Karpas-422 (cell line): ENCODE results near the gene ZNF99. TPM values are rescaled to one million over a fixed set of nuclear protein-coding genes. Genes with fewer than 3 reads are reported as not detected.
"Not testable (repeated sequence)": the region's sequence is repeated elsewhere in the genome, so short reads cannot be mapped to it uniquely, and the experiment has no call there.

ENCODE experiments used
- DNase-seq: peaks from one replicate; pipeline ENCODE4 v3.0.0-alpha.2; 2015
- H2AFZ ChIP-seq: fragments of 200-600 bp; sonication (generic); 2 replicates; pipeline ENCODE4 v1.6.1; 2014; ENCODE audit warnings: antibody characterized with exemption, low read length, mixed read lengths
- H3K27ac ChIP-seq: fragments of 200-600 bp; sonication (generic); 2 replicates; pipeline ENCODE4 v1.5.1; 2014; ENCODE audit warnings: mild to moderate bottlenecking, low read length, moderate library complexity
- H3K27me3 ChIP-seq: fragments of 200-600 bp; sonication (generic); 2 replicates; pipeline ENCODE4 v1.6.1; 2014; ENCODE audit warnings: low read length, mixed read lengths
- H3K36me3 ChIP-seq: fragments of 200-600 bp; sonication (generic); 2 replicates; pipeline ENCODE4 v1.6.1; 2014; ENCODE audit warnings: low read length, mixed read lengths; ENCODE audit not compliant: insufficient read depth
- H3K4me1 ChIP-seq: fragments of 200-600 bp; sonication (generic); 2 replicates; pipeline ENCODE4 v1.6.1; 2014; ENCODE audit warnings: mild to moderate bottlenecking, low read length, mixed read lengths
- H3K4me2 ChIP-seq: fragments of 200-600 bp; sonication (generic); 2 replicates; pipeline ENCODE4 v1.6.1; 2014; ENCODE audit warnings: low read length, low read depth, mild to moderate bottlenecking; ENCODE audit not compliant: poor library complexity, severe bottlenecking
- H3K4me3 ChIP-seq: fragments of 200-600 bp; sonication (generic); 2 replicates; pipeline ENCODE4 v1.5.1; 2014; ENCODE audit warnings: mild to moderate bottlenecking, antibody characterized with exemption, low read length, mixed read lengths
- H3K79me2 ChIP-seq: fragments of 200-600 bp; sonication (generic); 2 replicates; pipeline ENCODE4 v1.6.1; 2014; ENCODE audit warnings: mild to moderate bottlenecking, low read length, mixed read lengths
- H3K9ac ChIP-seq: fragments of 200-600 bp; sonication (generic); 2 replicates; pipeline ENCODE4 v1.6.0; 2014; ENCODE audit warnings: low read length
- H3K9me2 ChIP-seq: fragments of 200-600 bp; sonication (generic), shearing (Covaris generic); replicated peaks from 2 replicates; pipeline ENCODE4 v1.6.0; 2014; ENCODE audit warnings: mild to moderate bottlenecking, low read length, moderate library complexity; ENCODE audit not compliant: insufficient read depth
- H3K9me3 ChIP-seq: fragments of 300-700, 200-600 bp; sonication (generic); 2 replicates; pipeline ENCODE4 v1.6.1; 2014; ENCODE audit warnings: low read length, mixed read lengths
- H4K20me1 ChIP-seq: fragments of 200-600 bp; sonication (generic); 2 replicates; pipeline ENCODE4 v1.6.1; 2014; ENCODE audit warnings: mild to moderate bottlenecking, antibody characterized with exemption, low read length, low read depth; ENCODE audit not compliant: insufficient read depth
- total RNA-seq: library from RNA; depleted of rRNA; stranded (reverse); fragments of >200 nt; shearing (Covaris generic); gene quantifications from 2 replicates; pipeline ENCODE4 v1.2.3, GENCODE V29; 2014; ENCODE audit warnings: low replicate concordance; rRNA removed

The ZNF99 gene
- total RNA-seq: not detected in 2 replicates

- Histone ChIP-seq H3K36me3 (no peaks in the 10 kb centered on the region), H2AFZ (no peak within 1 kb of the TSS), H4K20me1 (no peaks in the 10 kb centered on the region), H3K27ac (no peak within 1 kb of the TSS), H3K9me3 (no peaks in the 10 kb centered on the region; the same call in 1 of the 2 replicates), H3K9ac (no peak within 1 kb of the TSS), H3K27me3 (no peaks in the 10 kb centered on the region), H3K79me2 (no peaks in the 10 kb centered on the region), H3K4me1 (no peaks in the 10 kb centered on the region), H3K4me2 (no peak within 1 kb of the TSS), H3K4me3 (no peak within 1 kb of the TSS), H3K9me2 (no peaks in the 10 kb centered on the region)
- DNase-seq: no peak
Measured at GRCh38 chr19:22783651-22784410, at the start of gene ZNF99. ZNF99 (minus strand) TSS chr19:22784151; CDS start chr19:22784016, 135 bp downstream.

- no peak for DNase-seq
- H3K27ac ChIP-seq: no peak within 1 kb of the TSS
- H3K9ac ChIP-seq: no peak within 1 kb of the TSS
- H2AFZ ChIP-seq: no peak within 1 kb of the TSS
- no peaks in the 10 kb centered on the region for H3K9me2 ChIP-seq
- no peaks in the 10 kb centered on the region for H3K27me3 ChIP-seq
- H3K36me3 ChIP-seq: no peaks in the 10 kb centered on the region
- no peaks in the 10 kb centered on the region for H4K20me1 ChIP-seq
- H3K4me2 ChIP-seq: no peak within 1 kb of the TSS
- H3K79me2 ChIP-seq: no peaks in the 10 kb centered on the region
- no peak within 1 kb of the TSS for H3K4me3 ChIP-seq
- no peaks in the 10 kb centered on the region for H3K4me1 ChIP-seq
- H3K9me3 ChIP-seq: peaks cover 26% of the 10 kb centered on the region
Measured at GRCh38 chr19:22832031-22832762, 48.2 kb upstream of the ZNF99 start, which contains the start of gene ZNF723. ZNF723 (plus strand) TSS chr19:22832291; CDS start chr19:22832380, 89 bp downstream.

GRCh38 chr19:22831211-22831610 is 47.3 kb upstream of the ZNF99 start:
- Histone ChIP-seq H2AFZ (no peak overlapping the region), H3K4me3 (no peak overlapping the region), H3K4me2 (no peak overlapping the region), H3K27ac (no peak overlapping the region), H3K4me1 (no peaks in the 10 kb centered on the region), H3K36me3 (no peaks in the 10 kb centered on the region), H3K9me3 (peaks cover 29% of the 10 kb centered on the region), H3K9ac (no peak overlapping the region), H4K20me1 (no peaks in the 10 kb centered on the region), H3K27me3 (no peaks in the 10 kb centered on the region), H3K9me2 (no peaks in the 10 kb centered on the region), H3K79me2 (no peaks in the 10 kb centered on the region)
- DNase-seq: no peak

- Histone ChIP-seq H3K4me3 (no peak overlapping the region), H3K27me3 (no peaks in the 10 kb centered on the region), H3K9ac (no peak overlapping the region), H3K79me2 (no peaks in the 10 kb centered on the region), H3K27ac (no peak overlapping the region), H3K9me2 (no peaks in the 10 kb centered on the region), H3K4me2 (no peak overlapping the region), H3K4me1 (no peaks in the 10 kb centered on the region), H3K36me3 (no peaks in the 10 kb centered on the region), H3K9me3 (peaks cover 71% of the 10 kb centered on the region), H4K20me1 (no peaks in the 10 kb centered on the region), H2AFZ (no peak overlapping the region)
- DNase-seq: no peak
Measured at GRCh38 chr19:22814124-22814523, 30.2 kb upstream of the ZNF99 start.

- Histone ChIP-seq H3K9me3 (peaks cover 25% of the 10 kb centered on the region), H3K27ac (no peak overlapping the region), H3K79me2 (no peaks in the 10 kb centered on the region), H3K4me1 (no peaks in the 10 kb centered on the region), H3K27me3 (no peaks in the 10 kb centered on the region), H3K9ac (no peak overlapping the region), H3K4me3 (no peak overlapping the region), H3K9me2 (no peaks in the 10 kb centered on the region), H2AFZ (no peak overlapping the region), H3K4me2 (no peak overlapping the region), H4K20me1 (no peaks in the 10 kb centered on the region), H3K36me3 (no peaks in the 10 kb centered on the region)
- no peak for DNase-seq
Measured at GRCh38 chr19:22807061-22807835, 23.3 kb upstream of the ZNF99 start.

- no peaks in the 10 kb centered on the region for H3K36me3 ChIP-seq
- H4K20me1 ChIP-seq: no peaks in the 10 kb centered on the region
- H3K79me2 ChIP-seq: no peaks in the 10 kb centered on the region
- H3K9ac ChIP-seq: no peak overlapping the region
- no peak overlapping the region for H3K4me2 ChIP-seq
- H3K9me3 ChIP-seq: peaks cover 31% of the 10 kb centered on the region
- no peaks in the 10 kb centered on the region for H3K9me2 ChIP-seq
- no peak overlapping the region for H3K4me3 ChIP-seq
- no peak for DNase-seq
- H3K27ac ChIP-seq: no peak overlapping the region
- no peaks in the 10 kb centered on the region for H3K27me3 ChIP-seq
- no peaks in the 10 kb centered on the region for H3K4me1 ChIP-seq
- H2AFZ ChIP-seq: no peak overlapping the region
Measured at GRCh38 chr19:22806418-22806817, 22.5 kb upstream of the ZNF99 start.

- H2AFZ ChIP-seq: no peak overlapping the region
- DNase-seq: no peak
Measured at GRCh38 chr19:22797040-22797439, 13.1 kb upstream of the ZNF99 start.

GRCh38 chr19:22792863-22793262 is 8.9 kb upstream of the ZNF99 start:
- H3K9ac ChIP-seq, H3K4me1 ChIP-seq, H3K79me2 ChIP-seq, H3K27ac ChIP-seq, H3K9me3 ChIP-seq, H2AFZ ChIP-seq, H3K4me3 ChIP-seq, DNase-seq, H4K20me1 ChIP-seq, H3K36me3 ChIP-seq, H3K4me2 ChIP-seq, H3K27me3 ChIP-seq, H3K9me2 ChIP-seq: not testable (repeated sequence)

More at GRCh38 chr19:22797040-22797439, 13.1 kb upstream of the ZNF99 start:
- Histone ChIP-seq H3K79me2 (no peaks in the 10 kb centered on the region), H3K27ac (no peak overlapping the region), H3K4me1 (no peaks in the 10 kb centered on the region), H3K9me3 (peaks cover 18% of the 10 kb centered on the region), H3K9me2 (no peaks in the 10 kb centered on the region), H3K27me3 (no peaks in the 10 kb centered on the region), H3K4me2 (no peak overlapping the region), H3K4me3 (no peak overlapping the region), H4K20me1 (no peaks in the 10 kb centered on the region), H3K9ac (no peak overlapping the region), H3K36me3 (no peaks in the 10 kb centered on the region)
